Left lung (tissue), 10 donors: ENCODE results near the gene SERPINB1. TPM values are rescaled to one million over a fixed set of nuclear protein-coding genes. Genes with fewer than 3 reads are reported as not detected.

Experiments used
- ATAC-seq: fragments of 200-7000 bp; cut with Tn5 transposase; one replicate; pipeline ENCODE4 v1.9.1; 2020; ENCODE audit warnings: moderate library complexity
- DNase-seq, 4 donors: peaks; one replicate each; pipeline ENCODE4 v3.0.0-alpha.2; 2013 to 2020
- H3K27ac ChIP-seq, 2 donors: fragments of 200-600 bp; sonication (generic) in 1 of 2; one replicate each; pipeline versions ENCODE4 v1.5.0 to v1.8.0; 2020 to 2021
- H3K27me3 ChIP-seq, 2 donors: fragments of 200-600 bp; sonication (generic) in 1 of 2; one replicate each; pipeline versions ENCODE4 v1.5.0 to v1.8.0; 2020 to 2021
- H3K36me3 ChIP-seq, 2 donors: fragments of 200-600 bp; sonication (generic) in 1 of 2; one replicate each; pipeline versions ENCODE4 v1.5.0 to v1.8.0; 2020 to 2021
- H3K4me1 ChIP-seq, 2 donors: fragments of 200-600 bp; one replicate each; pipeline ENCODE4 v1.8.0; 2021
- H3K4me3 ChIP-seq, 2 donors: fragments of 200-600 bp; sonication (generic) in 1 of 2; one replicate each; pipeline versions ENCODE4 v1.5.0 to v1.8.0; 2020 to 2021; ENCODE audit warnings: mild to moderate bottlenecking in 1 of 2
- H3K9me3 ChIP-seq, 2 donors: fragments of 200-600 bp; sonication (generic) in 1 of 2; one replicate each; pipeline versions ENCODE4 v1.5.0 to v1.8.0; 2020 to 2021
- intact Hi-C, 2 donors: fragments of 100-400 bp; cut with DNase I; formaldehyde crosslinking; loops; one replicate each; pipeline versions ENCODE4 v1.11.2 to v1.14.2; 2022
- polyA plus RNA-seq, 6 donors: library from polyadenylated mRNA; unstranded; fragments of 120-200 nt; gene quantifications; one replicate each; pipeline ENCODE4 v1.2.1, GENCODE V29; 2013; ENCODE audit not compliant: insufficient read length in 6 of 6
- total RNA-seq, 2 donors: library from RNA; stranded (reverse); fragmentation: NEBNext Ultra II Directional; extraction: Animal tissue kit (Norgen Biotek cat#: 25700); gene quantifications; one replicate each; pipeline ENCODE4 v1.2.1, GENCODE V29; 2021
- TF ChIP-seq, protein P1 (sequence below), 2 donors: fragments of 200-600 bp; sonication (generic) in 1 of 2; IDR thresholded peaks; one replicate each; pipeline versions ENCODE4 v1.5.0 to v1.8.0; 2021; ENCODE audit warnings: antibody characterized with exemption in 2 of 2
- donor health status: DM: no; HTN: yes; CAD: no.
- donor health status: DM: no; HTN: no; CAD: no.

The SERPINB1 gene
- total and polyA plus RNA-seq, 8 donors = 26.8 to 121 (median 30.5) TPM

DNA sequence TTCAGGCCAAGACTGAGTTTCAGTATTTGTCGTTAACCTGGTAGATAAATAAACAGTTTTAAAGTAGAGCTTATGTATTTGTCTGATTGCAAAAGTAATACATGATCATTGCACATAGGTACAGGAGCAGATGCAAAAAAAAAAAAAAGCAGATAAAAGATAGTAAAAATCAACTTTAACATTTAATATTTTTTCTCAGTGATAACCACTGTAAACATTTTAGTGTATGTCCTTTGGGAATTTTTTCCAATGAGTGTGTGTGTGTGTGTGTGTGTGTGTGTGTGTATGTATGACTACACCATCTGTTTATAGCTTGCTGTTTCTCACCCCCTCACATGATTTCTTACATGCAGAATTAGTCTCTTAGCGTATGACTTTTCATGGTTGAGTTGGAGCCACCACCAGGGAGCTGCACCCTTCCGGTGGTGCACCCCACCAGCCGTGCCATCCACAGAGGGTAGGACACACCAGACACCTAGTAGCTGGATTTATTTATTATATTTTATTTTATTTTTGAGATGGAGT lies 50.2 kb downstream of the SERPINB1 start:
- Histone ChIP-seq H3K4me3 (no peak overlapping the region), H3K27ac (peak overlapping the region; percentile 64 to 89), H3K27me3 (no peaks in the 10 kb centered on the region), H3K36me3 (no peaks in the 10 kb centered on the region), H3K4me1 (peaks cover 6 to 60% of the 10 kb centered on the region in 2 donors), H3K9me3 (no peaks in the 10 kb centered on the region)
- ATAC-seq = no peak
- DNase-seq = no peak
- TF ChIP-seq, protein P1, sequence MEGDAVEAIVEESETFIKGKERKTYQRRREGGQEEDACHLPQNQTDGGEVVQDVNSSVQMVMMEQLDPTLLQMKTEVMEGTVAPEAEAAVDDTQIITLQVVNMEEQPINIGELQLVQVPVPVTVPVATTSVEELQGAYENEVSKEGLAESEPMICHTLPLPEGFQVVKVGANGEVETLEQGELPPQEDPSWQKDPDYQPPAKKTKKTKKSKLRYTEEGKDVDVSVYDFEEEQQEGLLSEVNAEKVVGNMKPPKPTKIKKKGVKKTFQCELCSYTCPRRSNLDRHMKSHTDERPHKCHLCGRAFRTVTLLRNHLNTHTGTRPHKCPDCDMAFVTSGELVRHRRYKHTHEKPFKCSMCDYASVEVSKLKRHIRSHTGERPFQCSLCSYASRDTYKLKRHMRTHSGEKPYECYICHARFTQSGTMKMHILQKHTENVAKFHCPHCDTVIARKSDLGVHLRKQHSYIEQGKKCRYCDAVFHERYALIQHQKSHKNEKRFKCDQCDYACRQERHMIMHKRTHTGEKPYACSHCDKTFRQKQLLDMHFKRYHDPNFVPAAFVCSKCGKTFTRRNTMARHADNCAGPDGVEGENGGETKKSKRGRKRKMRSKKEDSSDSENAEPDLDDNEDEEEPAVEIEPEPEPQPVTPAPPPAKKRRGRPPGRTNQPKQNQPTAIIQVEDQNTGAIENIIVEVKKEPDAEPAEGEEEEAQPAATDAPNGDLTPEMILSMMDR (IDR thresholded peaks at IDR 0.05) = no peak
- intact Hi-C loops = loop anchor here in 1 of 2 donors (5.0 kb wide), 1 partner anchor 141 kb away; no protein-coding TSS in a partner anchor

DNA sequence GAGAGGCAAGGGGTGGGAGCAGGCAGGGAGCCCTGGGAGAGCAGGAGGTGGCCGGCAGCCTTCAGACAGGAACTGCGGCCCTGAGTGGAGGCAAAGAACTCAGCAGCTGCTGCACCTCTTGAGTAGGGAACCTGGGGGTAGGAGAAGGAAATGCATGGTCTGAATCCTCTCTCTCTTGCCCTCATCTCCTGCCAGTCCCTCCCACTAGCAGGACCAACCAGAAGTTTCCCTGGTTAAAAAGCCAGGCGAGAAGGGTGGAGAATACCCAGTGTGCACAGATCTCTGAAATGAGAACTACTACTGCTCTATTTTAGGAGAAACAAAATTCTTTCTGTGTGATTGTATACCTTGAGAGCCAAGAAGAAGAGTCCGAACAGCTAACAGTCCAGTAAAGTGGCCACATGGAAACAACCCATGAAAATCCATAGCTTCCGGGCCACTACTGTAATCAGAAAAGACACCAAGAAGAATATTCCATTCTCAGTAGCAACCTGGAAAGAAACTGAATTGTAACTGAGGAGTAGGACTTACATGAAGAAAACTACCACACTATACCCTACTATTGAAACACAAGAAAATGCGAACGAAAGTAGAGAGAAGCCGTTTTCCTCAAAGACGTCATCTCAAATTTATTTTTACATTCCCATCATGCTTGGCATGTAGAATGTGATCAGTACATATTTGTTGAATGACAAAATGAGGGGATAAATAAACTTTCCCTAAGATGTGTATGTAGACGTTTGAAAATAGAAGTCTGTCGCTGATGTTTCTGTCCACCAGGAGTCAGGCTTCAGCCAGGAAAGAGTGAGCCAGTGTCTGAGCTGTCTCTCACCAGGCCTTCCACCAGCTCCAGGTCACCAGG lies 50.8 kb downstream of the SERPINB1 start:
- Histone ChIP-seq H3K27me3 (no peaks in the 10 kb centered on the region), H3K27ac (peak overlapping the region; percentile 45 to 64), H3K9me3 (no peaks in the 10 kb centered on the region), H3K4me3 (no peak overlapping the region), H3K36me3 (peaks cover 0 to 7% of the 10 kb centered on the region in 2 donors), H3K4me1 (peaks cover 6 to 55% of the 10 kb centered on the region in 2 donors)
- peak in 3 of 4 donors; percentile 45 to 73 (median 73) for DNase-seq
- intact Hi-C loops = loop anchor here in 1 of 2 donors (5.0 kb wide), 1 partner anchor 141 kb away; no protein-coding TSS in a partner anchor
- peak; percentile 94 for ATAC-seq
- TF ChIP-seq, protein P1 (IDR thresholded peaks at IDR 0.05) = peak; percentile 64 to 72

DNA sequence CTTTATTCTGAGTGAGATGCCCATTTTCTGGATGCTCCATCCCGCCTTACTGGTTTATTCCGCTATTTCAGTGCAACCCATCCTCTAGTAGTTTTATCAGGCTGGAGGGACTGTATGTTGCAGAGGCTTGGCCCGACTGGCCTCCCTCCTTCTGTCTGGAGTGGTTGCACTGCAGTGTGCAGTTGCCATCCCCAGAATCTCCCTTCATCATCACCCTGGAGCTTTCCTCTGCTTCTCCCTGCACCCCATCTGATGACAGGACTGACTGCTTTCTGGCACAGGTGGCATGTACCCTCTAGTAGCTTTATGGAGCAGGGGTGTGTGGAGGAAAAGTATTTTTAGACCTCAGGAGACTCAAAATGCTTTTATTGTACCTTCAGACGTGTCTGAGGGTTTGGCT lies 55.4 kb downstream of the SERPINB1 start:
- TF ChIP-seq, protein P1 (IDR thresholded peaks at IDR 0.05) = no peak
- peaks cover 6 to 23% of the 10 kb centered on the region in 2 donors for H3K4me1 ChIP-seq
- H3K36me3 ChIP-seq = peaks cover 0 to 37% of the 10 kb centered on the region in 2 donors
- DNase-seq (no peak), ATAC-seq (no peak)
- no peaks in the 10 kb centered on the region for H3K9me3 ChIP-seq
- H3K27me3 ChIP-seq = no peaks in the 10 kb centered on the region
- intact Hi-C loops = no loop called here
- no peak overlapping the region for H3K27ac ChIP-seq
- H3K4me3 ChIP-seq = no peak overlapping the region

DNA sequence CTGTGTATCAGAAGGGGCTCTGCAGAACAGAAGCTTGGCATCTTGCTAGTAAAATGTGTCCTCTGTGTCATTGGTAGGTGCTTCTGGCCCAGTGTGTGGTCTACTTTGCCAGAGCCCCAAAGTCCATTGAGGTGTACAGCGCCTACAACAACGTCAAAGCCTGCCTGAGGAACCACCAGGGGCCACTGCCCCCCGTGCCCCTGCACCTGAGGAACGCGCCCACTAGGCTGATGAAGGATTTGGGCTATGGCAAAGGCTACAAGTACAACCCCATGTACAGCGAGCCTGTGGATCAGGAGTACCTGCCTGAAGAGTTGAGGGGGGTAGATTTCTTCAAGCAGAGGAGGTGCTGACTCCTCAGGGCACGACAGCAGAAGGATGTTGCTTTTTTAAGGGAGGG lies 56.7 kb downstream of the SERPINB1 start:
- Histone ChIP-seq H3K27me3 (no peaks in the 10 kb centered on the region), H3K27ac (peak overlapping the region in 1 of 2 donors; percentile 16), H3K36me3 (peaks cover 0 to 50% of the 10 kb centered on the region in 2 donors), H3K9me3 (no peaks in the 10 kb centered on the region), H3K4me3 (no peak overlapping the region), H3K4me1 (peaks cover 0 to 13% of the 10 kb centered on the region in 2 donors)
- intact Hi-C loops = no loop called here
- ATAC-seq (no peak), DNase-seq (no peak)
- TF ChIP-seq, protein P1 (IDR thresholded peaks at IDR 0.05) = no peak

DNA sequence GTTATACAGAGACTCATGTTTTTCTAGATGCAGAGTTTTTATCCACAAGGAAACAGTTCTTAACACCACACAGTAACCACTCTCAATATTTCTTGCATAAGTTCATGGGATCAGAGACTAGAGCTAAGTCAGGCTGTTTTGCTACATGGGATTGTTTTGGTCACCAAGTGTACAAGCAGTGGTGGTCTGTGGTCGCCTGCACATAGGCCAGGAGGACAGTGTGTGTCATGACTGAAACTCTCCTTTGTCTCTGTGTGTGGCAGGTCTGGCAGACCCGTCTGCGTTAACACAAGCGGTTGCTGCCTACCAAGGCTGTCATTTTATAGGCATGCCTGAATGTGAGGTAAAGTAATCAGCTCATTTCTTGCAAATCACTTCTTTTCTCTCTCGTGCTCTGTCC lies 57.6 kb downstream of the SERPINB1 start:
- H3K4me3 ChIP-seq = no peak overlapping the region
- TF ChIP-seq, protein P1 (IDR thresholded peaks at IDR 0.05) = no peak
- peaks cover 0 to 59% of the 10 kb centered on the region in 2 donors for H3K36me3 ChIP-seq
- H3K27me3 ChIP-seq = no peaks in the 10 kb centered on the region
- intact Hi-C loops = no loop called here
- DNase-seq (no peak), ATAC-seq (peak; percentile 6)
- no peaks in the 10 kb centered on the region for H3K9me3 ChIP-seq
- H3K27ac ChIP-seq = peak overlapping the region; percentile 11 to 16
- H3K4me1 ChIP-seq = peaks cover 0 to 13% of the 10 kb centered on the region in 2 donors
